K562 (cell line): ENCODE data around the gene UTP4. TPM values are rescaled to one million over a fixed set of nuclear protein-coding genes. Genes with fewer than 3 reads are reported as not detected.

Source experiments
- ATAC-seq: fragments of 200-7000 bp; cut with Tn5 transposase; 3 replicates; pipeline ENCODE4 v1.9.1; 2020; ENCODE audit warnings: moderate library complexity
- BruUV-seq: library from RNA; stranded (reverse); fragments of 400-500 nt; replicated peaks from 2 replicates; lab custom pipeline; 2021; lab: Mats Ljungman, UMichigan
- CTCF ChIA-PET: fragments of 300-600 bp; formaldehyde crosslinking; extraction: SDS; loops from one replicate; lab custom pipeline; 2021; ENCODE audit warnings: low intra/inter-chr PET ratio; lab: Yijun Ruan, JAX
- POLR2A ChIA-PET: fragments of 300-600, 350-650 bp; sonication (Branson Sonifier 250); formaldehyde crosslinking; extraction: SDS; loops from one replicate; lab custom pipeline; 2021; ENCODE audit warnings: antibody characterized with exemption, inconsistent platforms; lab: Yijun Ruan, JAX
- DNase-seq, 4 experiments: peaks; one replicate each; pipeline versions ENCODE4 v3.0.0 to v3.0.0-alpha.2; 2011 to 2018; ENCODE audit warnings: low spot score in 3 of 4, mixed read lengths in 3 of 4; ENCODE audit errors: extremely low read depth in 1 of 4
- FAIRE-seq: peaks from 2 replicates; lab custom pipeline; 2011; peaks lifted over from hg19 to GRCh38; lab: Jason Lieb, UNC
- H2AFZ ChIP-seq: 2 replicates; pipeline ENCODE4 v1.6.0; 2011; ENCODE audit warnings: low read depth, low read length, control low read depth, inconsistent platforms
- H3K27ac ChIP-seq: fragments of 200-600 bp; 3 replicates; pipeline ENCODE4 v1.8.0; 2011; ENCODE audit warnings: low read depth, mild to moderate bottlenecking, control low read depth, inconsistent platforms, low read length, moderate library complexity, mixed read lengths; ENCODE audit errors: extremely low read depth
- H3K27me3 ChIP-seq, 2 experiments: fragments of 300-600 bp in 1 of 2; 2 replicates in 1 of 2; 3 replicates in 1 of 2; pipeline versions ENCODE4 v1.6.0 to v1.8.0; 2011; ENCODE audit warnings: inconsistent platforms in 2 of 2, low read length in 2 of 2, mild to moderate bottlenecking in 1 of 2, mixed read lengths in 1 of 2, moderate library complexity in 1 of 2; ENCODE audit not compliant: control insufficient read depth in 2 of 2, insufficient read depth in 2 of 2
- H3K36me3 ChIP-seq: fragments of 300-600 bp; 3 replicates; pipeline ENCODE4 v1.8.0; 2011; ENCODE audit warnings: mild to moderate bottlenecking, low read length, inconsistent platforms; ENCODE audit not compliant: control insufficient read depth, insufficient read depth
- H3K4me1 ChIP-seq, 2 experiments: fragments of 200-600 bp in 1 of 2; replicated peaks in 1 of 2; 2 replicates in 1 of 2; 3 replicates in 1 of 2; pipeline versions ENCODE4 v1.5.1 to v1.8.0; 2011; ENCODE audit warnings: inconsistent platforms in 2 of 2, low read length in 2 of 2, mild to moderate bottlenecking in 1 of 2, mixed read lengths in 1 of 2, moderate library complexity in 1 of 2; ENCODE audit not compliant: control insufficient read depth in 2 of 2, insufficient read depth in 2 of 2
- H3K4me2 ChIP-seq: 2 replicates; pipeline ENCODE4 v1.6.1; 2011; ENCODE audit warnings: low read length, control low read depth, inconsistent platforms, mixed read lengths; ENCODE audit not compliant: insufficient read depth
- H3K4me3 ChIP-seq: fragments of 200-600 bp; sonication (generic), shearing (Covaris generic); 2 replicates; pipeline ENCODE4 v1.5.1; 2016; ENCODE audit warnings: control low read depth, inconsistent platforms
- H3K79me2 ChIP-seq: fragments of 200-600 bp; 3 replicates; pipeline ENCODE4 v1.8.0; 2011; ENCODE audit warnings: low read length, inconsistent platforms; ENCODE audit not compliant: control insufficient read depth, insufficient read depth
- H3K9ac ChIP-seq, 2 experiments: 2 replicates each; pipeline versions ENCODE4 v1.6.0 to v1.6.1; 2011; ENCODE audit warnings: low read depth in 2 of 2, low read length in 2 of 2, control low read depth in 1 of 2, inconsistent platforms in 1 of 2, mild to moderate bottlenecking in 1 of 2, mixed read lengths in 1 of 2; ENCODE audit not compliant: insufficient read depth in 1 of 2
- H3K9me1 ChIP-seq: one replicate; pipeline ENCODE4 v1.6.0; 2011; ENCODE audit warnings: inconsistent platforms, mild to moderate bottlenecking, low read length, moderate library complexity; ENCODE audit not compliant: control insufficient read depth, insufficient read depth
- H3K9me3 ChIP-seq: replicated peaks from 2 replicates; pipeline ENCODE4 v1.5.1; 2011; ENCODE audit warnings: low read depth, low read length, inconsistent platforms; ENCODE audit not compliant: control insufficient read depth, insufficient read depth
- H4K20me1 ChIP-seq: replicated peaks from 2 replicates; pipeline ENCODE4 v1.6.1; 2011; ENCODE audit warnings: low read length, inconsistent platforms, mixed read lengths; ENCODE audit not compliant: control insufficient read depth, insufficient read depth
- MBD2 ChIP-seq: sonication (generic); IDR thresholded peaks from 2 replicates; pipeline ENCODE4 v1.6.1; 2016; ENCODE audit warnings: low read depth, borderline replicate concordance
- MCM2 ChIP-seq: fragments of 450-650 bp; IDR thresholded peaks from 2 replicates; pipeline ENCODE4 v1.6.1; 2017; ENCODE audit warnings: low read depth, mild to moderate bottlenecking
- ZNF586 ChIP-seq: fragments of 450-650 bp; formaldehyde crosslinking; conservative IDR thresholded peaks from 2 replicates; pipeline ENCODE4 v1.4.0; 2020; ENCODE audit warnings: mild to moderate bottlenecking, moderate library complexity
- WGBS: fragments of 100-300 bp; shearing (Covaris generic); methylation state at CpG from one replicate; pipeline ENCODE4 v1.1.6; 2016; ENCODE audit warnings: low coverage, mixed read lengths; ENCODE audit not compliant: insufficient coverage; ENCODE audit errors: missing lambda C conversion rate; 5-methylcytosine and 5-hydroxymethylcytosine counted together
- in situ Hi-C: fragments of 300-500 bp; cut with MboI; formaldehyde crosslinking; loops from 4 replicates; pipeline ENCODE4 v1.15.0; 2018; ENCODE audit warnings: inconsistent platforms, mixed read lengths
- intact Hi-C: fragments of 100-400 bp; cut with micrococcal nuclease; formaldehyde crosslinking; loops from 2 replicates; pipeline ENCODE4 v1.14.2; 2022
- polyA plus RNA-seq, 8 experiments: library from polyadenylated mRNA; depleted of rRNA in 4 of 8; stranded (reverse) in 5 of 8; unstranded in 3 of 8; fragments of >200 nt; fragmentation: Nextera tagmentation in 2 of 8; fragmentation: Illumina TruSeq in 1 of 8; extraction: Ambion mirVana in 2 of 8; extraction: Trizol in 1 of 8; gene quantifications; 2 replicates each; pipeline versions ENCODE4 v1.2.1 to v1.2.3, GENCODE V29; 2011 to 2014; ENCODE audit warnings: inconsistent platforms in 1 of 8, missing spikeins in 1 of 8
- total RNA-seq, 7 experiments: library from RNA; depleted of rRNA in 6 of 7; stranded (reverse); fragments of >200 nt in 6 of 7; fragmentation: Illumina TruSeq in 2 of 7; extraction: Trizol in 2 of 7; gene quantifications; 2 replicates each; pipeline versions ENCODE4 v1.2.1 to v1.2.3, GENCODE V29; 2011 to 2021; ENCODE audit warnings: low replicate concordance in 1 of 7
- TF ChIP-seq, protein P1 (sequence below): fragments of 450-650 bp; IDR thresholded peaks from 2 replicates; pipeline ENCODE4 v1.6.1; 2016; ENCODE audit warnings: mild to moderate bottlenecking, moderate library complexity

UTP4 gene
- total and polyA plus RNA-seq, 9 of the 15 experiments (the other 6 are each of a cell fraction or from before 2014, with no cell fraction given), result 46.1 to 203 (median 145) TPM

DNA sequence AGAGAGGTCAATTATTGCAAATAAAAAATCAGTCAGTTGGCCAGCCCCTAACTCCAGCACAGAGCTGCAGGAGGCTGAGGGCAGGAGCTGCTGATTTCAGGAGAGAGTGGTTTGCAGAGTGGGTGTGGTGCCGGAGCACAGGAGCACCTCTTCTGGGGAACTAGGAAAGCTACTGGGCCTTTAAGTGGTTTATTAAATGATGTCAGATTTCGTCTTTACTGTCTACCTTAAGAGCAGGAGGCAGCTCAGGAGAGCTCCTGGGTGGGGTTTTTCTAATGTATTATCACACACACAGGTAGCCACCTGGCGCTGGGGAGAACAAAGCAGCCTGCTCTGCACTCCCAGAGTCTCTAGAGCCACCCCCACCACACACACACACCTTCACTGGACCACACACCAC is 38.5 kb upstream of the UTP4 start:
- Histone ChIP-seq H3K9me1 (no peaks in the 10 kb centered on the region), H3K4me2 (no peak overlapping the region), H3K79me2 (no peaks in the 10 kb centered on the region), H3K9me3 (no peaks in the 10 kb centered on the region), H4K20me1 (0 out of 2 replicates have a peak, but pooled peaks cover 8% of the 10 kb centered on the region), H3K36me3 (no peaks in the 10 kb centered on the region), H3K4me3 (no peak overlapping the region), H2AFZ (no peak overlapping the region), H3K4me1 (peaks cover 7 to 8% of the 10 kb centered on the region in 2 experiments), H3K9ac (no peak overlapping the region), H3K27ac (no peak overlapping the region), H3K27me3 (peaks cover 24 to 42% of the 10 kb centered on the region in 2 experiments)
- in situ Hi-C loops, result no loop called here
- ChIA-PET POLR2A (interaction anchor here (0.6 kb wide), 1 partner anchor 12 kb away, joined by 3 read pairs; no protein-coding TSS in a partner anchor), CTCF (no interaction called here)
- intact Hi-C loops, result no loop called here
- DNase-seq (no peak), FAIRE-seq (no peak), ATAC-seq (peak; percentile 21; the same call in 2 of the 3 replicates)
- 6% methylated on average over 3 of the region's 3 CpGs for WGBS
- TF ChIP-seq MBD2 (no peak), ZNF586 (CRISPR knock-in tag) (no peak)
- BruUV-seq, result no TSS peak

DNA sequence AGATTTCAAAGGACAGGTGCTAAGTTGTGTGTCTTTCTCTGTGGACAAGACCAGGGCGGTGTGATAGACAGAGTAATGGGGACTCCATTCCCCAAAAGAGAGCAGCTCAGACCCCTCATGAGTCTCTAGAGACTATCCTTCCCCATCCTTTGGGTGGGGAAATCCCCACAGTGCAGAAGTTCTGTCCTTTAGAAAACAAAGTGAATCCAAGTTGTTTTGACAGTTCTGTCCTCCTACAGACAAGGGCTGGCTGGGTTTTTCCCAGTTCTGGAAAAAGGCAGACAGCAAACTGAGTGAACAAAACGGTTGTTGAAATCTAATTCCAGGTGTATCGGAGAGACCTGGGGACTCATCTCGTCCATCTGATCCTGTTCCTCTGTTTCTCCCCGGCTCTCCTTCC is 37.9 kb upstream of the UTP4 start:
- H3K4me3 ChIP-seq, result no peak overlapping the region
- ATAC-seq, result no peak
- FAIRE-seq, result peak; percentile 11
- H3K9me3 ChIP-seq, result no peaks in the 10 kb centered on the region
- intact Hi-C loops, result no loop called here
- H4K20me1 ChIP-seq, result 0 out of 2 replicates have a peak, but pooled peaks cover 3% of the 10 kb centered on the region
- WGBS, result 13% methylated on average over 5 of the region's 5 CpGs
- no TSS peak for BruUV-seq
- no peak overlapping the region for H3K27ac ChIP-seq
- no peak overlapping the region for H2AFZ ChIP-seq
- no peak for DNase-seq
- peaks cover 2 to 3% of the 10 kb centered on the region in 2 experiments for H3K4me1 ChIP-seq
- H3K79me2 ChIP-seq, result no peaks in the 10 kb centered on the region
- in situ Hi-C loops, result no loop called here
- POLR2A ChIA-PET, result interaction anchor here (0.7 kb wide), 1 partner anchor 21 kb away, joined by 3 read pairs; no protein-coding TSS in a partner anchor
- peaks cover 24 to 45% of the 10 kb centered on the region in 2 experiments for H3K27me3 ChIP-seq
- no peak overlapping the region for H3K9ac ChIP-seq
- CTCF ChIA-PET, result no interaction called here
- H3K4me2 ChIP-seq, result no peak overlapping the region
- no peaks in the 10 kb centered on the region for H3K9me1 ChIP-seq
- H3K36me3 ChIP-seq, result no peaks in the 10 kb centered on the region
- TF ChIP-seq, protein P1, sequence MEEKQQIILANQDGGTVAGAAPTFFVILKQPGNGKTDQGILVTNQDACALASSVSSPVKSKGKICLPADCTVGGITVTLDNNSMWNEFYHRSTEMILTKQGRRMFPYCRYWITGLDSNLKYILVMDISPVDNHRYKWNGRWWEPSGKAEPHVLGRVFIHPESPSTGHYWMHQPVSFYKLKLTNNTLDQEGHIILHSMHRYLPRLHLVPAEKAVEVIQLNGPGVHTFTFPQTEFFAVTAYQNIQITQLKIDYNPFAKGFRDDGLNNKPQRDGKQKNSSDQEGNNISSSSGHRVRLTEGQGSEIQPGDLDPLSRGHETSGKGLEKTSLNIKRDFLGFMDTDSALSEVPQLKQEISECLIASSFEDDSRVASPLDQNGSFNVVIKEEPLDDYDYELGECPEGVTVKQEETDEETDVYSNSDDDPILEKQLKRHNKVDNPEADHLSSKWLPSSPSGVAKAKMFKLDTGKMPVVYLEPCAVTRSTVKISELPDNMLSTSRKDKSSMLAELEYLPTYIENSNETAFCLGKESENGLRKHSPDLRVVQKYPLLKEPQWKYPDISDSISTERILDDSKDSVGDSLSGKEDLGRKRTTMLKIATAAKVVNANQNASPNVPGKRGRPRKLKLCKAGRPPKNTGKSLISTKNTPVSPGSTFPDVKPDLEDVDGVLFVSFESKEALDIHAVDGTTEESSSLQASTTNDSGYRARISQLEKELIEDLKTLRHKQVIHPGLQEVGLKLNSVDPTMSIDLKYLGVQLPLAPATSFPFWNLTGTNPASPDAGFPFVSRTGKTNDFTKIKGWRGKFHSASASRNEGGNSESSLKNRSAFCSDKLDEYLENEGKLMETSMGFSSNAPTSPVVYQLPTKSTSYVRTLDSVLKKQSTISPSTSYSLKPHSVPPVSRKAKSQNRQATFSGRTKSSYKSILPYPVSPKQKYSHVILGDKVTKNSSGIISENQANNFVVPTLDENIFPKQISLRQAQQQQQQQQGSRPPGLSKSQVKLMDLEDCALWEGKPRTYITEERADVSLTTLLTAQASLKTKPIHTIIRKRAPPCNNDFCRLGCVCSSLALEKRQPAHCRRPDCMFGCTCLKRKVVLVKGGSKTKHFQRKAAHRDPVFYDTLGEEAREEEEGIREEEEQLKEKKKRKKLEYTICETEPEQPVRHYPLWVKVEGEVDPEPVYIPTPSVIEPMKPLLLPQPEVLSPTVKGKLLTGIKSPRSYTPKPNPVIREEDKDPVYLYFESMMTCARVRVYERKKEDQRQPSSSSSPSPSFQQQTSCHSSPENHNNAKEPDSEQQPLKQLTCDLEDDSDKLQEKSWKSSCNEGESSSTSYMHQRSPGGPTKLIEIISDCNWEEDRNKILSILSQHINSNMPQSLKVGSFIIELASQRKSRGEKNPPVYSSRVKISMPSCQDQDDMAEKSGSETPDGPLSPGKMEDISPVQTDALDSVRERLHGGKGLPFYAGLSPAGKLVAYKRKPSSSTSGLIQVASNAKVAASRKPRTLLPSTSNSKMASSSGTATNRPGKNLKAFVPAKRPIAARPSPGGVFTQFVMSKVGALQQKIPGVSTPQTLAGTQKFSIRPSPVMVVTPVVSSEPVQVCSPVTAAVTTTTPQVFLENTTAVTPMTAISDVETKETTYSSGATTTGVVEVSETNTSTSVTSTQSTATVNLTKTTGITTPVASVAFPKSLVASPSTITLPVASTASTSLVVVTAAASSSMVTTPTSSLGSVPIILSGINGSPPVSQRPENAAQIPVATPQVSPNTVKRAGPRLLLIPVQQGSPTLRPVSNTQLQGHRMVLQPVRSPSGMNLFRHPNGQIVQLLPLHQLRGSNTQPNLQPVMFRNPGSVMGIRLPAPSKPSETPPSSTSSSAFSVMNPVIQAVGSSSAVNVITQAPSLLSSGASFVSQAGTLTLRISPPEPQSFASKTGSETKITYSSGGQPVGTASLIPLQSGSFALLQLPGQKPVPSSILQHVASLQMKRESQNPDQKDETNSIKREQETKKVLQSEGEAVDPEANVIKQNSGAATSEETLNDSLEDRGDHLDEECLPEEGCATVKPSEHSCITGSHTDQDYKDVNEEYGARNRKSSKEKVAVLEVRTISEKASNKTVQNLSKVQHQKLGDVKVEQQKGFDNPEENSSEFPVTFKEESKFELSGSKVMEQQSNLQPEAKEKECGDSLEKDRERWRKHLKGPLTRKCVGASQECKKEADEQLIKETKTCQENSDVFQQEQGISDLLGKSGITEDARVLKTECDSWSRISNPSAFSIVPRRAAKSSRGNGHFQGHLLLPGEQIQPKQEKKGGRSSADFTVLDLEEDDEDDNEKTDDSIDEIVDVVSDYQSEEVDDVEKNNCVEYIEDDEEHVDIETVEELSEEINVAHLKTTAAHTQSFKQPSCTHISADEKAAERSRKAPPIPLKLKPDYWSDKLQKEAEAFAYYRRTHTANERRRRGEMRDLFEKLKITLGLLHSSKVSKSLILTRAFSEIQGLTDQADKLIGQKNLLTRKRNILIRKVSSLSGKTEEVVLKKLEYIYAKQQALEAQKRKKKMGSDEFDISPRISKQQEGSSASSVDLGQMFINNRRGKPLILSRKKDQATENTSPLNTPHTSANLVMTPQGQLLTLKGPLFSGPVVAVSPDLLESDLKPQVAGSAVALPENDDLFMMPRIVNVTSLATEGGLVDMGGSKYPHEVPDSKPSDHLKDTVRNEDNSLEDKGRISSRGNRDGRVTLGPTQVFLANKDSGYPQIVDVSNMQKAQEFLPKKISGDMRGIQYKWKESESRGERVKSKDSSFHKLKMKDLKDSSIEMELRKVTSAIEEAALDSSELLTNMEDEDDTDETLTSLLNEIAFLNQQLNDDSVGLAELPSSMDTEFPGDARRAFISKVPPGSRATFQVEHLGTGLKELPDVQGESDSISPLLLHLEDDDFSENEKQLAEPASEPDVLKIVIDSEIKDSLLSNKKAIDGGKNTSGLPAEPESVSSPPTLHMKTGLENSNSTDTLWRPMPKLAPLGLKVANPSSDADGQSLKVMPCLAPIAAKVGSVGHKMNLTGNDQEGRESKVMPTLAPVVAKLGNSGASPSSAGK, result no peak
- no peak for TF ChIP-seq MCM2
